Glutamatergic neuron (in vitro differentiated cells): ENCODE data around the gene AUTS2. TPM values are rescaled to one million over a fixed set of nuclear protein-coding genes. Genes with fewer than 3 reads are reported as not detected.

Source experiments
- DNase-seq: peaks from one replicate; pipeline ENCODE4 v3.0.0; 2022
- H3K27ac Mint-ChIP-seq: one replicate; pipeline ENCODE4 v1.8.0; 2020; ENCODE audit warnings: mild to moderate bottlenecking, mixed read lengths, inconsistent platforms; ENCODE audit not compliant: unreplicated experiment
- H3K27me3 Mint-ChIP-seq: one replicate; pipeline ENCODE4 v1.8.0; 2020; ENCODE audit warnings: mild to moderate bottlenecking, moderate library complexity, mixed read lengths, inconsistent platforms; ENCODE audit not compliant: unreplicated experiment
- H3K36me3 Mint-ChIP-seq: one replicate; pipeline ENCODE4 v1.8.0; 2020; ENCODE audit warnings: mild to moderate bottlenecking, mixed read lengths, inconsistent platforms; ENCODE audit not compliant: unreplicated experiment
- H3K4me1 Mint-ChIP-seq: one replicate; pipeline ENCODE4 v1.8.0; 2020; ENCODE audit warnings: mild to moderate bottlenecking, low read depth, mixed read lengths, inconsistent platforms; ENCODE audit not compliant: unreplicated experiment
- H3K4me3 Mint-ChIP-seq: one replicate; pipeline ENCODE4 v1.8.0; 2020; ENCODE audit warnings: mild to moderate bottlenecking, mixed read lengths, inconsistent platforms; ENCODE audit not compliant: unreplicated experiment
- H3K9me3 Mint-ChIP-seq: one replicate; pipeline ENCODE4 v1.8.0; 2020; ENCODE audit warnings: mild to moderate bottlenecking, moderate library complexity, mixed read lengths, inconsistent platforms; ENCODE audit not compliant: unreplicated experiment
- CTCF ChIP-seq: fragments of 200-600 bp; sonication (generic); IDR thresholded peaks from one replicate; pipeline ENCODE4 v1.5.0; 2021; ENCODE audit not compliant: partially characterized antibody, unreplicated experiment
- total RNA-seq: library from RNA; stranded (reverse); fragmentation: NEBNext Ultra II Directional; extraction: Animal tissue kit (Norgen Biotek cat#: 25700); gene quantifications from one replicate; pipeline ENCODE4 v1.2.1, GENCODE V29; 2021; ENCODE audit not compliant: unreplicated experiment

AUTS2 gene
- total RNA-seq, 1 donor from 2014 or later, result 300 TPM

DNA sequence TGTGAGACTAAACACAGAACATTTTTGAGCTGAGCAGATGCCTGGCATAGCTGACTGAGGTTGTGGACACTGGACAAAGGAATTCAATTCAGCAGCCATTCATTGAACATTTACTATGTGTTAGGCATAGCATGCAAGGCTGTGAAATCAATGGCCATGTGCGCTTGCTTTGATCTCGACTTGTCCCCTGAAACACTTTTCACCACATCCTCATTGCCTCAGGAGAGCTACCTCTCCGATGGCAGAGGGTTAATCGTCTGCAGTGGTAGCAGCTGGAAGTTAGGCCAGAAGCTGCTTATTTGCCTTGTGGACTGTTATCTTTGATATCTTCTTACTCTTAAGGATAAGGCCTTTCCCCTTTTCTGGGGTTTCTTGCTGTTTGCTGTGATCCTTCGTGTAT, 297.8 kb downstream of the AUTS2 start:
- DNase-seq, result no peak
- Mint-ChIP-seq H3K4me1 (peaks cover 45% of the 10 kb centered on the region), H3K4me3 (no peak overlapping the region), H3K27me3 (peaks cover 2% of the 10 kb centered on the region), H3K27ac (peak overlapping the region; percentile 56), H3K36me3 (no peaks in the 10 kb centered on the region), H3K9me3 (peaks cover 4% of the 10 kb centered on the region)
- no peak for TF ChIP-seq CTCF

- H3K27ac Mint-ChIP-seq, result peak overlapping the region; percentile 4
- no peak for DNase-seq
- H3K9me3 Mint-ChIP-seq, result peaks cover 4% of the 10 kb centered on the region
- no peaks in the 10 kb centered on the region for H3K36me3 Mint-ChIP-seq
- no peak overlapping the region for H3K4me3 Mint-ChIP-seq
- peaks cover 7% of the 10 kb centered on the region for H3K27me3 Mint-ChIP-seq
- no peak for TF ChIP-seq CTCF
- peaks cover 48% of the 10 kb centered on the region for H3K4me1 Mint-ChIP-seq
These were observed 299.9 kb downstream of the AUTS2 start for GRCh38 chr7:69898189-69898588.

- TF ChIP-seq CTCF, result no peak
- no peak for DNase-seq
- Mint-ChIP-seq H3K27me3 (peaks cover 10% of the 10 kb centered on the region), H3K36me3 (no peaks in the 10 kb centered on the region), H3K27ac (no peak overlapping the region), H3K4me3 (no peak overlapping the region), H3K9me3 (peaks cover 9% of the 10 kb centered on the region), H3K4me1 (peaks cover 66% of the 10 kb centered on the region)
These were observed 305.1 kb downstream of the AUTS2 start for GRCh38 chr7:69903410-69903809.

GRCh38 chr7:69906283-69906995, 308.2 kb downstream of the AUTS2 start:
- peak overlapping the region; percentile 98 for H3K27ac Mint-ChIP-seq
- TF ChIP-seq CTCF, result no peak
- H3K27me3 Mint-ChIP-seq, result peaks cover 12% of the 10 kb centered on the region
- H3K9me3 Mint-ChIP-seq, result peaks cover 14% of the 10 kb centered on the region
- DNase-seq, result peak; percentile 71
- peaks cover 60% of the 10 kb centered on the region for H3K4me1 Mint-ChIP-seq
- H3K4me3 Mint-ChIP-seq, result peak overlapping the region; percentile 70
- H3K36me3 Mint-ChIP-seq, result no peaks in the 10 kb centered on the region

DNA sequence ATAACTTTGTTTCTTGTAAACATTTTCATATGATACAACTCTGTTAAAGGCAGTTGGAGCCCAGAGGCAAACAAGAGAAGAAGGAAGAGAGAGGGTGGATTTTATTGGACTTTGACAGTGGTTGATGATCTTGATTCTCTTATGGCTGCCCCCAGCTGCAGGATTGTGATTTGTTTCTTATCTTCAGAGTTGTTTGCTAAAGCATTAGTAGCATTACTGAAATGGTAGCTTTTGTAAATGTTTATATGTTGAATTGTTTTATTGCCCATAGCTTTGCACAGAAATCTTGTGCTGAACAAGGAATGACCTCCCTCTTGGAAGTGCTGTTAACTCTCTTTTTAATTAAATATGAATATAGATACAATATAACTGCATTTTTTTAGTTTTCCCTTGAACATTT, 309.4 kb downstream of the AUTS2 start:
- H3K27ac Mint-ChIP-seq, result peak overlapping the region; percentile 84
- DNase-seq, result no peak
- H3K27me3 Mint-ChIP-seq, result peaks cover 7% of the 10 kb centered on the region
- TF ChIP-seq CTCF, result no peak
- no peak overlapping the region for H3K4me3 Mint-ChIP-seq
- H3K9me3 Mint-ChIP-seq, result peaks cover 16% of the 10 kb centered on the region
- peaks cover 3% of the 10 kb centered on the region for H3K36me3 Mint-ChIP-seq
- peaks cover 54% of the 10 kb centered on the region for H3K4me1 Mint-ChIP-seq
